HG03135 (cell line): Measurements from ENCODE around the gene P2RY1.
A peak's percentile ranks its signal among the peaks of the same experiment; 100 is the strongest.
"Not testable (repeated sequence)": the region's sequence is repeated elsewhere in the genome, so short reads cannot be mapped to it uniquely, and the experiment has no call there.

ENCODE experiments used
- ATAC-seq: cut with Tn5 transposase; IDR thresholded peaks from one replicate; pipeline ENCODE4 v1.9.1; 2021; ENCODE audit warnings: mild to moderate bottlenecking, moderate library complexity; ENCODE audit not compliant: unreplicated experiment

The P2RY1 gene

DNA sequence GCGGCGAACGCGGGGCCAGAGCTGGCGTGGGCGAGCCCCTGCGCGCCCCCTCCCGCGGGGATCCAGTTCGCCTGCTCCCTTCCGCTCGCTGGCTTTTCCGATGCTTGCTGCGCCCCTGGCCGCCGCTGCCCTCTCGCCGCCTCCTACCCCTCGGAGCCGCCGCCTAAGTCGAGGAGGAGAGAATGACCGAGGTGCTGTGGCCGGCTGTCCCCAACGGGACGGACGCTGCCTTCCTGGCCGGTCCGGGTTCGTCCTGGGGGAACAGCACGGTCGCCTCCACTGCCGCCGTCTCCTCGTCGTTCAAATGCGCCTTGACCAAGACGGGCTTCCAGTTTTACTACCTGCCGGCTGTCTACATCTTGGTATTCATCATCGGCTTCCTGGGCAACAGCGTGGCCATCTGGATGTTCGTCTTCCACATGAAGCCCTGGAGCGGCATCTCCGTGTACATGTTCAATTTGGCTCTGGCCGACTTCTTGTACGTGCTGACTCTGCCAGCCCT, 721 bp downstream of the P2RY1 start:
- ATAC-seq = peak; percentile 18

DNA sequence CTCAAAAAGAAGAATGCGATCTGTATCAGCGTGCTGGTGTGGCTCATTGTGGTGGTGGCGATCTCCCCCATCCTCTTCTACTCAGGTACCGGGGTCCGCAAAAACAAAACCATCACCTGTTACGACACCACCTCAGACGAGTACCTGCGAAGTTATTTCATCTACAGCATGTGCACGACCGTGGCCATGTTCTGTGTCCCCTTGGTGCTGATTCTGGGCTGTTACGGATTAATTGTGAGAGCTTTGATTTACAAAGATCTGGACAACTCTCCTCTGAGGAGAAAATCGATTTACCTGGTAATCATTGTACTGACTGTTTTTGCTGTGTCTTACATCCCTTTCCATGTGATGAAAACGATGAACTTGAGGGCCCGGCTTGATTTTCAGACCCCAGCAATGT, 1.3 kb downstream of the P2RY1 start:
- no peak for ATAC-seq

DNA sequence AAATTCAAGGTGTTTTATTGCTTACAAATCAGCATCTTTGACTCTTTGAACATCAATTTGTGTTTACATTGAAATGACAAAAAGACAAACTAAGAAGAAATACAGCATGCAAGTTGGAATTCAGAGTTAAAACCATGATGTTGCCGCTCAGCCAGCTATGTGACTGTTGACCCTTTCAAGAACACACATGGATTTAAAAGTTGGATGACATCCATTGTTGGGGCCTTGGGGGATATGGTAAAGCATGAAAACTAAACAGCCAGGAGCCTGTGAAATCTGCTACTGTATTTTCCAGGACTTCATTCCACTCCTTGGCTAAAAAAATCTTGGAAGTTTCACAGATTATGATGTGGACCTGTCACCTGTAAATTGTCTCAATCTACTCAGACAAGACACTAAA, 4.6 kb downstream of the P2RY1 start:
- ATAC-seq = no peak

DNA sequence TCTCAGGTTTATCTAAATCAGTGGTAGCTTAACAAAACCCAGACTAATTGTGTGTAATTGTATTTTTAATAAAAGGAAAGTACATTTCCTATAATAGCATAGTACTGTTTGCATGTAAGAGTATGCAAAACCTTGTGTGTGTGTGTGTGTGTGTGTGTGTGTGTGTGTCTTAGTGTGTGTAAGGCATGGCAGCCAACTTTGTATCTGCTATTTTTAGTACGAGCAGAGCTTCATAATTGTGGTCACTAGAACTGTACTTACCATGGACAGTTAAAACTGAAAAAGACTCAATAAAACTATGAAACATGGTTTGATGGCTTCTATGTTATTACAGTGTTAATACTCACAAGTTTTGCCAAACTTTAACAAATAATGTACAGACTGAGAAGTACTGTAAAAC, 6.2 kb downstream of the P2RY1 start:
- no peak for ATAC-seq

DNA sequence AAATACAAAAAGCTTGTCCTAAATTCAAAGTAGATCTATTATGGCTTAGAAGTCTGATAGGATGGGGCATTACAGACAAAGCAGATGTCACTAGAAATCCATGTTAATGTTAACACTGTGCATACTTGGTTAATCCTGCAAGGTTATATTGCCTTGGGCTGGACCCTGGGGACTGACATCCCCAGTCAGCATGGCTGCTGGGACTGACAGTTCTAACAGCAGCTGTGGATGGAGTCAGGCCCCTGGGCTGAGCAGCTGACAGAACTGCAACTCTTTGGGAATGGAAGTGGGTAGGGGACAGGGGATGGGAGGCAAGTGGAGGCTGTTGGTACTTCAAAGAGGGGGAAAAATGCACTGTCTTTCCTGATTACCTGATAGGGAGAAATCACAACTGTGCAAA, 7.5 kb downstream of the P2RY1 start:
- ATAC-seq = no peak

DNA sequence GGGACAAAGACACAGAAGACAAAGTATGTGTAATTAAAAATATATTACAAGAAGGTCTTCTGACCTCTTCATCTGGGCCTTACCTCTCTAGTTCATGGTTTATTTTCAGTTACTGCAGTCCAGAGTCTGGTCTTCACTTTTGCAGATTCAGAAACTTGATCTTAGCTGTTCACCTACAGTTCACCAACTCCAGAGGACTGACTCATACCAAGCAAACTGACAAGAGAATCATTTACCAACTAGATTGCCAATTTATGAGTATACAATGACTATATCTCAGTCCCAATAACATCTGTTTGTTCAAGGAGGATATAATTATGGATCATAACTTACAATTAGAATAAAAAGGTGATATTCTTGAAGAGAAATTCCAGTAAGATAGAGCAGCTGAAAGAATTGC, 9.0 kb downstream of the P2RY1 start:
- ATAC-seq = peak; percentile 81

DNA sequence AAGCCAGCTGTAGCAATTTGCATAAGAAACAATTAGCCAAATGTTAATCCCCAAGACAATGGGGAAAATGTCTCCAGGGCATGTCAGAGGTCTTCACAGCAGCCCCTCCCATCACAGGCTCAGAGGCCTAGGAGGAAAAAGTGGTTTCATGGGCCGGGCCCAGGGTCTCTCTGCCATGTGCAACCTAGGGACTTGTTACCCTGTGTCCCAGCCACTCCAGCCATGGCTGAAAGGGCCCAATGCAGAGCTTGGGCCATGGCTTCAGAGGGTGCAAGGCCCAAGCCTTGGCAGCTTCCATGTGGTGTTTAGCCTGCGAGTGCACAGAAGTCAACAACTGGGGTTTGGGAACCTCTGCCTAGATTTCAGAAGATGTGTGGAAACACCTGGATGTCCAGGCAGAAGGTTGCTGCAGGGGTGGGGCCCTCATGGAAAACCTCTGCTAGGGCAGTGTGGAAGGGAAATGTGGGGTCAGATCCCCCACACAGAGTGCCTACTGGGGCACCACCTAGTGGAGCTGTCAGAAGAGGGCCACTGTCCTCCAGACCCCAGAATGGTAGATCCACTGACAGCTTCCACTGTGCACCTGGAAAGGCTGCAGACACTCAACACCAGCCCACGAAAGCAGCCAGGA, 11.8 kb downstream of the P2RY1 start:
- not testable (repeated sequence) for ATAC-seq

DNA sequence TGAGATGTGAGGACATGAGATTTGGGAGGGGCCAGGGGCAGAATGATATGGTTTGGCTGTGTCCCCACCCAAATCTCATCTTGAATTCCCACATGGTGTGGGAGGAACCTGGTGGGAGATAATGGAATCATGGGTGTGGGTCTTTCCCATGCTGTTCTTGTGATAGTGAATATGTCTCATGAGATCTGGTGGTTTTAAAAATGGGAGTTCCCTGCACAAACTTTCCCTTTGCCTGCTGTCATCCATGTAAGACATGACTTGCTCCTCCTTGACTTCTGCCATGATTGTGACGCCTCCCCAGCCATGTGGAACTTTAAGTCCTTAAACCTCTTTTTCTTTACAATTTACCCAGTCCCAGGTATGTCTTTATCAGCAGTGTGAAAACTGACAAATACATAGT, 12.7 kb downstream of the P2RY1 start:
- ATAC-seq = not testable (repeated sequence)

DNA sequence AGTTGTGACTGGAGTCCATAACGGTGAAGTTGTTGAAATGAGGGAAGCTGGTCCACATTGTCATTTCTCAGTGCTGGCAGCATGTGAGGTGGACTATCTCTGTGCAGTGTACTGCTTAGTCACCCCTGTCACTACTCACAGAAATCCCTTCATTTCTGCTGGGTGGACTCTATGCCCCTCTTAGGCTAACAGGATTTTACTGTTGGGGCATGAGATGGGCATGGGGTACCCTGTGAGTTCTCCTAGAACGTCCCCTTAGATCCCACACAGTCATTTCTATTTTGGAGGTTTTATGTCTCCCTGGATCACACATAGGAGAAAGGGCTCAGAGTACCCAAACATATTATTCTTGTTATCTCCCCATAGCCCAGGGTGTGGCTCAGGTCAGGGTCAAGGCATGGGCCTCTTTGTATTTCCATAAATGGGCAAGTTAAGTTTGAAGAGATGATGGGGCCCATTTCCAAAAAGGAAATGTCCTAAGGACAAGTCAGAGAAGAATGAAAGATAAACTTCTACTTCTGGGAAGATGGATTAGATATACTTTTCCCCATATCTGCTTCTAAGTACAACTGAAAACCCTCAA, 15.2 kb downstream of the P2RY1 start:
- ATAC-seq = no peak

DNA sequence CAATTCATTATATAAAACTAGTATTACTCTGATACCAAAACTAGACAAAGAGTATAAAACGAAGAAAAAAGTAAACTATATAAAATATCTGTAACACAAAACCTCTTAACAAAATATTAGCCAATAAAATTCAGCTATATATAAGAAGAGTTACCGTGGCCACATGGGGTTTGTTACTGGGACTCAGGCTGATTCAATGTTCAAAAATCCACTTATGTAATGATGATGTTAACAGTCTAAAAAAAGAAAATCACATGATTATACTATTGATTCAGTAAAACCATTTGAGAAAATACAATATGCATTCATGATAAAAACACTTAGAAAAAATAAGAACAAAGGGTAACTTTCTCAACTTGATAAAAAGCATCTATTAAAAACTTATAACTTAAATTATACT, 18.3 kb downstream of the P2RY1 start:
- no peak for ATAC-seq

DNA sequence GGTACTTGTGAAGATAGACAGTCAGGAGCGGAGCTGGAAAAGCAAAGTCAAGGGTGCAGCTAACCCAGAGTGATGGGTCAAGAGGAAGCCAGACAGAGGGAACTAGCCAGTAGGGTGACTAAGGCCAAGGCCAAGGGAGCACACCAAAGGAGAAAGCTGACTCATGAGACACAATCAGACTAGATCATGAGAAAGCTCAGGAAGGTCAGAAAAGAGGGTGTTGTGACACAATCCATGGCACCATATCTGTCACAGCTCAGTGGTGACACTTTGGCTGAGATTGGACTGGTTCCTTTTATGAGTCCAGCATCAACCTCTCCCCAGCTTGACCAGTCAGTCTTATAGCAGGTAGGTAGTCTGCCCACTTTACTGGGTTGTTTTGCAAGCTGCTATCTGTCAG, 22.2 kb downstream of the P2RY1 start:
- ATAC-seq = no peak

DNA sequence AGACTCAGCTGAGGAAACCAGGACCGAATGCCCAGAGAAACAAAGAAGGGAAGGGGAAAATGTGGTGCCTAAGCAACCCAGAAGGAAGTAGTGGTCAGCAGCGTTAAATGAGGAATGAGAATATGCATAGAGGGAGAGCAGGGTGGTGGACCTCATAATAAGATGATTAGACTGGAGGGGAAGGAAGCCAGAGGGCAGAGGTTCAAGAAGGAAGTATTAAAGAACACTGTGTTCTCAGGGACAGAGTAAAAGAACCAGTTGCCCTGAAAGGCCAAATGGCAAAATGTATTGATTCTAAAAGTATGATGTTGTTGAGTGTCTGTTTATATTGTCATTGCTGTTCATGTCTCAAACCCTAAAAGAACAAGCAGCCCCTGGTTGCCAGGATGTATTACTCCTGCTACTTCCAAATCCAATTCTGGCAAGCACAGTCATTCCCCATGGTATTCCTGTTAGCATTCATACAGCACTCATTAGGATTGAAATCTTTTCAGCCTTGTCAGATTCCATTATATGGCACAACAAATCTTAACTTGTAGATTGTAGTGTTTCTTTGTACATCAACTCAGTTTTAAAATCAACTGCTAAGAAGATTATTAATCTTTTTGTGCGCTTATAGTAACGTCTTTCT, 23.4 kb downstream of the P2RY1 start:
- ATAC-seq = no peak

DNA sequence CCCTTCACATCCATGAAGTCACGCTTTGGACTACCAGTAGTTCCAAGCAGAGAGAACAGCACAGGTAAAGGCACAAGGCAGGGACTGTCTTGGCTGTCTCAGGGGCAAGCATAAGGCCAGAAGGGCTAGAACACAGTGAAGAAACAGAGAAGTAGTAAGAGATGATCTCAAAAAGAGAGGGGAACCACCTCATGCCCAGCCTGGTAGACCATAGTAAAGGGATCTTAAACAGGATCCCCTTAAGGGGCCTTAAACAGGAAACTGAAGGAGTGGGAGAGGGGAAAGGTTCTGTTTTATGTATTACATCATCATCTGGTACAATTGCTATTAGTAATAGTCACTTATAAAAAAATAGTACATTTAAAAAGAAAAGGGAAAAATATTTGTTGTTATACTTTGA, 25.8 kb downstream of the P2RY1 start:
- ATAC-seq = no peak

DNA sequence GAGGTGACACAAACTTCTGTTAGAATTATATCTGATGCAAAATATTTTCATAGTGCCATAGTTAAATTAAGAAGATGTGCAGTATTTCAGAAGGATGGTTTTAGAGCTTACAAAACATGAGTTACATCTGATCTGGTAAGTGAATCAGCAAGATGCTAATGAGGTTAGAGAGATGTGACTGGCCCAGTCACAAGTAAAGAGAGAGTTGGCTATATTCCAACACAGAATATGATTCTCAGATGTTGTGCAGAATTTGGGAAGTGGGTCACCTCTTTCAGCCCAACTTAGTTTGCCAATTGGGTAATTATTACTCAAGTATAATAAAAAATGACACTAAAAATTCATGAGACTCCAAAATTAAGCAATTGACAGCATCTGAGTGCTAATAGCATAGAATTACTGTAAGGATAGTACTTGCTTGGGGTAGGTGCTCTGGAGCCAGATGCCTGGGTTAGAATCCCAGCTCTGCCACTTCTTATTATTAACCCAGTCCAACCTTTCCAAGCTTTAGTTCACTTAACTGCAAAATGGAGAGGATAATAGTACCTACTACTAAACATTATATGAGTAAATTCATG, 30.8 kb downstream of the P2RY1 start:
- ATAC-seq = no peak

DNA sequence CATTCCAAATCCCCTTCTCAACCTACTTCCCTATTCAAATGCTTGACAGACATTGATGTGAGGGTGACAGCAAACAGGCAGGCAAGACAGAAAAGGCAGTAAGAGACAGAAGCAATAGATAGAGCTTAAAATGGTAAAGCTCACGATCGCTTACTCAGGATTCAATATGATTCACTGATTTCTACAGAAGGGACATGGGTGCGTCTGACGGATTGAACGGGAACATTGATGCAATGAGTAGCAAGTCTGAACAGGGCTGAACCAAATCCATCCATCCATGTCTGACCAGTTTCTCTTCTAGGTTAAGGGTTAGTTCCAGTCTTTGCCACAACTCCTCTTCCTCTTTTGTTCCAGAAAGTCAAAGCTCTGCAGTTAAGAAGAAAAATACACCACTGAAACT, 35.1 kb downstream of the P2RY1 start:
- ATAC-seq = no peak

DNA sequence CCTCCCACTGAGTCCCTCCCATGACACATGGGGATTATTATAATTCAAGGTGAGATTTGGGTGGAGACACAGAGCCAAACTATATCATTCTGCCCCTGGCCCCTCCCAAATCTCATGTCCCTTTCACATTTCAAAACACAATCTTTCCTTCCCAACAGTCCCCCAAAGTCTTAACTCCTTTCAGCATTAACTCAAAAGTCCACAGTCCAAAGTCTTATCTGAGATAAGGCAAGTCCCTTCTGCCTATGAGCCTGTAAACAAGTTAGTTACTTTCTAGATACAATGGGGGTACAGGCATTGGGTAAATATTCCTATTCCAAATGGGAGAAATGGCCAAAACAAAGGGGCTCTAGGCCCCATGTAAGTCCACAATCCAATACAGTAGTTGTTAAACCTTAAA, 38.4 kb downstream of the P2RY1 start:
- ATAC-seq = not testable (repeated sequence)

DNA sequence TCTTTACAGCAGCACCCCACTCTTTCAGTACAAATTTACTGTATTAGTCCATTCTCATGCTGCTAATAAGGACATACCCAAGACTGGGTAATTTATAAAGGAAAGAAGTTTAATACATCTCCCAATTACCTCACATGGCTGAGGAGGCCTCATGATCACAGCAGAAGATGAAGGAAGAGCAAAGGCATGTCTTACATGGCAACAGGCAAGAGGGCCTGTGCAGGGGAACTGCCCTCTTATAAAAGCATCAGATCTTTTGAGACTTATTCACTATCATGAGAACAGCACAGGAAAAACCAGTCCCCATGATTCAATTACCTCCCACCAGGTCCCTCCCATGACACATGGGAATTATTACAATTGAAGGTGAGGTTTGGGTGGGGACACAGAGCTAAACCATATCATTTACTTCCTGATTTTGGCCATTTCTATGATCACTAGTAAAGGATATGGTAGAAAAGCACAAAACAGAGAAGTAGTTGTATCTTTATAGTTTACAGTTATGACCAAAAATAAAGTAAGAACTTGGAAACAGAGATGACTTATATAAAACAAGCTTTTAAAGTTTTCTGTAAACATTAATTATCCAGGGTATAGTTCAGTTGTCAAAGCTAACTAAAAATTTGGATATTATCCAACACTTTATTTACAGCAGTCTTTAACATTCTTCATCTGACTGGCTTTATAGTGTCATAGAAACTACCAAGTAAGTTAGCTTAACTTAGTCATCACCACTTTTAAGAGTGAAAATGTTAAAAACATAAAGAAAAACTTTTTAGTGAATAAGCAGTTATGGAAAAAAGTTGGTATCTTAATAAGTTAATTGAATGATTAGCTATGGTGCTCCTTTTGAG, 40.2 kb downstream of the P2RY1 start:
- no peak for ATAC-seq

DNA sequence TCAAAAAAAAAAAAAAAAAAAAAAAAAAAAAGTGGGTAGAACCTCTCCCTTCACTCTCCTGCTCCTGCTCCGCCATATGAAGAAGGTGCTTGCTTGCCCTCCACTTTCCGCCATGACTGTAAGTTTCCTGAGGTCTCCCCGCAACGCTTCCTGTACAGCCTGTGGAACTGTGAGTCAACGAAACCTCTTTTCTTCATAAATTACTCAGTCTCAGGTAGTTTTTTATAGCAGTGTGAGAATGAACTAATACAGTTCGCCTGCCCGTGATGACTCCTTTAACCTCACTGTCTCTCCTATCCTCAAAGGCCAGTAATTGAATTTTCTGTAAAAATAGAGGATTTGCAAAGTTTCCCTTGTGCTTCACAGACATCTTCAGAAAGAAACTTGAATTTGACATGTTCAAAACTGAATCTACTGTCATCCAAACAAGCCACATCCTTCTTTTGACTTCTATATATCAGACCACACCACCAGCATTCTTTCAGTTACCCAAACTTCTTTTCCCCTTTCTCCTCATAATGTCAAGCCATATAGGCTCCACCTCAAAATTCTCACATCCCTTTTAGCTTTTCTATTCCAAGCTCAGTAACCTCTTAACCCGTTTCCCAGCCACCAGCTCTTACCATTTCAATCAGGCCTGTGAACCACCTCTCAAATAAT, 44.3 kb downstream of the P2RY1 start:
- ATAC-seq = no peak

DNA sequence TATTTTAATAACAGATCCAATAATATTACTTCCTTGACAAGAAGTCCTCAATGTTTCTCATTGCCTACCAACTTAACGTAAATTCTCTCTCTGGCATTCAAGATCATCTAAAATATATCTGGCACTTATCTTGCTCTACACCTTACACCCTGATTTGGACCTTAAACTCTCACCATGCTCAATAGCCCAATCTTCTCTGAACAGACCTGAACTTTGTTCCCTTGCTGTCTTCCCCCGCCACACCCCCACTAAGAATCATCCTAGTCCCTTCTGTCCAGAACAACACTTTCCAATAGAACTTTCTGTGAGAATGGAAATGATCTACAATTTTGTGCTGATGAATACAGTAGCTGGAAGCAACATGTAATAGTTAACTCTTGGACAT, 44.9 kb downstream of the P2RY1 start:
- ATAC-seq = no peak

DNA sequence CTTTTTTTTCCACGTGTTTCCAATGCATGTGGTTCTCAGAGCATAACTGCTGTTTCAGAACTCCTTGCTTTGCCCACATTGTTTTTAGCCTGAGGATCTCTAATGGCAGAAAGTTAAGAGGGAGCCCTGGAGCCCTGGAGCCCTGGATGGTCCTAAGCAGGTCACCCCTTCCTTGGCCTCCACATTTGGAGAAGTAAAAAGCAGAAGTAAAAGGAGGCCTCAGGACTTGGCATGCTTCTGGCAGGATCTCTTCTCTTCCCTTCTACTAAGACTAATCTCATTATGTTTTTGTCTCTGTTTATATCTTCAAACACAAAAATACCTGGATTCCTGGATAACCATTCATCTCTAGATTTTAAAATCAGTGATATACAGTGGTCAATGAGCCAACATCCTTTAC, 50.1 kb downstream of the P2RY1 start:
- ATAC-seq = no peak
